IPS-NIHi11 (cell line): Measurements from ENCODE around the gene DMD.

Experiments used
- DNase-seq: peaks from one replicate; pipeline ENCODE4 v3.0.0; 2012; ENCODE audit warnings: mixed read lengths, low spot score

The DMD gene

DNA sequence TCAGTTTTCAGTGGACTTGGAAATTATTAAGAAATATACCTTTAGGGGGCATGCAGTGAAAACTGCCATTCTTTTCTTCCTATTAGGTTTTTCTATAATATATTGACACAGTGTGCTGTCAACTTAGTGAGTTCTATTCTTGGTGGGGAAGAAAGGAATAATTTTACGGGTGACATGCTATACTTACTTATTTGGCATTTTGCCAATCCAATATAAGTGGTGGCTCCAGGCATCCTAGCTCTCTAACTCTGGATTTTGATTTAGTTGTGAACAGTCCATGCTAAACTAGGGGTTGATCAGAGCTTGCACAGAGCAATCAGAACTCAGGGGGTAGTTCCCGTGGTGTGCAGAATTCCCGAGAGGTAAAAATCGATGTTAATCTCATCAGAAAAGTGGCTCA is 1861.8 kb downstream of the DMD start:
- no peak for DNase-seq

DNA sequence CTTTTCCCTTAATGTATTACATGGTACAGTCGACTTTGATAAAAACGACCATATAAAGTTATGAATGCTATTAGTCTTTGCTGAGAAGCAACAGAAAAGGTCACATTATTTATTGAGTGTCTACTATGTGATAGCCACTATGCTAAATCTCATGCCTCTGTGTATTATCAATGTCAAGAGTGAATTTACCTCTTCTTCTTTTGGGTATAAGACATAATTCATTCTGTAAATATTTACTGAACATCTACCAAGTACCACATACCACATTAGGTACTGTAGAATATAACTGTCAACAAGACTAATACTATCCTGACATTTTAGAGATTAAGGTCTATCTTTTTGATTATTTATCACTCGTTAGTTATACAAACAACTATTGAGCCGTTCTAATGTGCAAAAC is 1870.8 kb downstream of the DMD start:
- no peak for DNase-seq

DNA sequence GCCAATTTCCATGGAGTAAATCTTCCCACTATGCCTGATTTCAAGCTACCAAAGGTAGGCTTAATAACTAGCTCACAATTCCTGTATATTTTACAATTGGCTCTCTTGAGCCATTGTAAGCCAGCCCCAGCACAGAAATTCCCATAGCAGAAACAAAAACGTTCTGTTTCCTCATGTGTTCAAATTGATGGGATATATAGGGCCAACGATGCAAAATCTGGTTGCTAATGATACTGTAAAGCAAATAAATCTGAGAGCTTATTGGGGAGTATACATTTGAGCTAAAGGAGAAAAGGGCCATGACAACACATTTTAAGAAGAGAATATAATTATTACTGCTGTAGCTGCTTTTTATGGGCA is 1872.4 kb downstream of the DMD start:
- no peak for DNase-seq

DNA sequence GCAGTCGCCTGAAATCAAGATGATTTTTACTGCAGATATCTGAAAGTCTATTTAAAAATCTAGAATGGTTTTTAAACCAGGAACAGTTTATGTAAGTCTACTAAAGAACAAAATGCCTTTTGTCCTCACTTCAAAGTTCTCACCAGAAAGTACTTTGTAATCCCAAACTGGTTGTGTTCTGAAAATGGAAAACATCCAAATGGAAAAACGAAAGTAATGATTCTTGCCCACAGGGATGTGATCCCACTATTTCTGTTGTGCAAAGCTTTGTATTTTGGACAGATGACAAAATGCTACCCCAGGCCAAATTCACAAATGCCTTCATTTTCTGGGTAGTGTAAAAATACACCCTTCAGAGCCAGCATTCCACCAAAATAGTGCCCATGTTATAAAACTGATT is 1874.0 kb downstream of the DMD start:
- DNase-seq = no peak

DNA sequence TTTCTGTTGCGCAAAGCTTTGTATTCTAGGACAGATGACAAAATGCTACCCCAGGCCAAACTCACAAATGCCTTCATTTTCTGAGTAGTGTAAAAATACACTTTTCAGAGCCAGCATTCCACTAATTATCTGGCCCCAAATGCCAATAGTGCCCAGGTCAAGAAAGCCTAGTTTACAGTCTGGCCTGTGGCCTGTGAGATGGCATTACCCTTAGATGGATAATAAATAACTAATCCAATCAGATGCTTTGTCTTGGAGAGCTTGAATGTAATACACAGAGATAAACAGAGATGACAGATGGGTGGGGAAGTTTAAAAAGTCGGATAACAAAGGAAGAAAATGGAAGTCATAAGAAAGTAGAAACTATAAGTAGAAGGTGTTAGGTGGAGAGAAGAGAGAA is 1874.9 kb downstream of the DMD start:
- no peak for DNase-seq

DNA sequence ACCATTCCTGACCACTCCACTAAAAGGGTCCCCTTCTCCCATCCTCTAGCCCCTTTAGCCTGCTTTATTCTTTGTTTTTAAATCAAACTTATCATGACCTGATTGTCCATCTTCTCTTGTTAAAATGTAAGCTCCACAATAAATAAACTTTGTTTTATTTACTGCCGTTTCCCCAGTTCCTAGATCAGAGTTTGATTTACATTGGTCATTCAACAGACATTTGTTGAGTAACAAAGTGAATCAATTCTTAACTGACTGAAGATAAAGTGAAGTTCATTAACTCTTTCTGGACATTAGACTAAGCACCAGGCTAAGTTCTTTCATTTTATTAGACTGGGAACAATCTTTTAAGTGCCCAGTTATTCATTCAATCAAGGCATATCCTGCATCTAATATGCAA is 1876.4 kb downstream of the DMD start:
- no peak for DNase-seq

DNA sequence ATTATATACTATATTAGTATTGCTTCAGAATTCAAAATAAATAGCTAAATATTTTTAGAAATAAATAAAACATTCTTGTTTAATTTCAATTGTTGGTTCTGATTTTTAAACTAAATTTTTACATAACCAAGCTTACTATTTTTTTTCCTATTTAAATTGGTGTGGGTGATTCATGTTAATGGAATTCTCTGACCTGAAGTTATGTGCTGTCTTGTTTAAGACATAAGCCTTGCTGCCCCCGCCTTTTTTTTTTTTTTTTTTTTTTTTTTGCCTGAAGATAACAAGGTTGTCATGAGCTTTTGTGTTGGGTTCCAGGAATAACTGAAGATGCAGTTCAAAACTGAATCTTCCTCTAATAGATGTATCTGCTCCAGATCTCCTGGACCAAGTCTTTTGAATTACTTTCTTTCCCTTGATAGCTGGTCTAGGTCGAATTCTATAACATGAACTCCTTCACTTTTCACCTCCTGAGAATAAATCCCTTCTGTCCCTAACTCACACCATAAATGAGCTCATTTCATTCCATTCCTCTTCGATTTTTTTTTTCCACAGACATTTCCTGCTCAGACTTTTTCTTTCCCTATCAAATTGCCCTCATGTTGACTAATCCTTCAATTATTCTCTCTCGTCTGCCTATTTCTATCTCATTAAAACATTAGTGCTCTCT is 1878.1 kb downstream of the DMD start:
- DNase-seq = no peak

DNA sequence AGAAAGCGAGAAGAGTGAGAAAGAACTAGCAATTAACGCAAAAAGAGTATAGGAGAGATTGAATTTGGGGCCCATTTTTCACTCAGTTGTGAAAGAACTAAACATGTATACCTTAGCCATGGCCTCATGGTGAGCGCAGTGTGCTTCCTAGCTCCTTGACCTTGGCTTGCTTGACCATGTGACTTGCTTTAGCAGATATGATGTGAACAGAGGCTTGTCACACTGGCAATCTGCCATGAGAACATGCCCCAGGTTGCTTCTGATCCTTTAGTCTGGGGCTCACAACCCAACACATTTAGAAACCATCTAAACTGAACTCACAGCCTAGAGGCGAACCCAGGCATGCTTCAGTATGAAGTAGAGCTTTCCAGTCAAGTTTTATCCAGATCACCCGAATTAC is 1879.4 kb downstream of the DMD start:
- no peak for DNase-seq

DNA sequence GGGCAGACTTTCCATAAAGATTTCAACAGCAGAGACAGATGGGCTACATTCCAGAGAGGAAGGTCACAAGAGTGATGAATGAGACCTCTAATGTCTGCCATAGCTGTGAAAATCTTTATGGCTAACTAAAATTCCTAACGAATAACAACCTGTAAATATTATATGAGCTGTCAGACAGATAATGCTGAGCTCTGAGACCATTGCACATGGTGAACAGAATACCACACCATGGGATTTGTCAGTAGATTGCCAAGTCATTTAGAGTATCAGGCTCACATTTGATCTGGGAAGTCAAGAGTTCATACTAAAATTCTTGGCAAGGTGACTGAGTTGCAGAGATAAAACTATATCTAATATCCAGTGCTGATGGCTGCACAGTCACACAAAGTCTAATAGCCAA is 1880.3 kb downstream of the DMD start:
- DNase-seq = no peak

DNA sequence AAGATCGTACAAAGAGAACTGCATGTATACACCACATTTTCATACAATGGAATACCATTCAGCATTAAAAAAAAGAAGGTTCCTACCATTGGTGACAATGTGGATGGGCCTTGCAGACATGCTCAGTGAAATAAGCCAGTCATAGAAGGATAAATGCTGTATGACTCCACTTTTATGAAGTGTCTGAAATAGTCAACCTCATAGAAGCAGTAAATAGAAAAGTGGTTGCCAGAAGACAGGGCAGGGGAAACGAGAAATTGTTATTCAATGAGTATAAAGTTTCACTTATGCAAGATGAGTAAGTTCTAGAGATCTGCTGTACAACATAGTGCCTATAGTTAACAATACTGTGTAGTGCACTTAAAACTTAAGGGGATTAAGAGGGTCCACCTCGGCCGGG is 1882.1 kb downstream of the DMD start:
- no peak for DNase-seq

DNA sequence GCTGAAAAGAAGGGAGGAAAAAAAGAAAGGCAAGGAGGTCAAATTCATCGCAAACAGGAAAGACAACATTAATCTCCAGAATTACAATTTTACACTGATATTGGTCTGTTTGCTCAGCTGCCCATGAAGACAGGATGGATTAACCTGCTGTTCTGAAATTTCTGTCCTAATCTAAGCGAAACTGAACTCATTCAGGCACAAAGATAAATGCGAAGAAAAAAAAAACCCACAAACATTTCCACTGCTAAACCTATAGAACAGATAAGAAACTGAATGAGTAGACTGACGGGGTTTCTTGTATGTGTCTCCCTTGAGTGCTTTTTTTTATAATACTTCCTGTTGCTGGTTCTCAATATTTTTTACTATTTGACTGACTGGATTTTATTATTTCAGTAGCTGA is 1887.7 kb downstream of the DMD start:
- DNase-seq = no peak

DNA sequence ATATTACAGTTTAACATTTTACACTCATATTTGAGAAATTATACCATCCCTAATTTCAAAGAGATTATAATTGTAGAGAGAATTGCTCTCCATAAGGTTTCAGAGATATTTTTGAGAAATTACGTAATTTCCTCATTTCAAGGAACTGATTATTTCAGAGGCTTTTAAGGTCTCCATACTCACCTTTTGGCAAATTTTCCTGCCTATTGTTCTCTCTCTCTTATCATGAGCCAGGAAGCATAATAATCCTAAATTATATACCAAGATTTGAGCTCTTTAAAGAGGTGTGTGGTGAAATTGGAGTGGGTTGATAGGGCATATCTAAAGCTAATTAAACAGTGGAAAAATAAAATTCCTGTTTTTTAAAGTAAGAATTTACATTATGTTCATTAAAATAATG is 1890.6 kb downstream of the DMD start:
- DNase-seq = no peak

DNA sequence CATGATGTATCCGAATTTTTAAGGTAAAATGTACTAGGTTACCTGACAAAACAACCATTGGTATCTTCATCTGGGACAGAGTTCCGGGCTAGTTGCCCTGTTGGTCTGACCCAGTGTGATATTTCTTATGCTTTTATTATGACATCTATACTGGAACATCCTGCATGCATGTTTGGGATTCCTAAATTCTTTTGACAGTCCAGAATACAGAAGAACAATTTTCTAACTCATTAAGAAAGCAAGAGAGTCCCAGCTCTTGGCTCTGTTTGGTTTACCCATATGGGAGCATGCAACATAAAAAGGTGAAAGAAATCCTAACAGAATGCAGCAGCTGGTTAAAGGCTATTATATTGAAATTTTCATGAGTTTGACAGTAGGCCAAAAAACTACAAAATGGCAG is 1891.8 kb downstream of the DMD start:
- DNase-seq = no peak

DNA sequence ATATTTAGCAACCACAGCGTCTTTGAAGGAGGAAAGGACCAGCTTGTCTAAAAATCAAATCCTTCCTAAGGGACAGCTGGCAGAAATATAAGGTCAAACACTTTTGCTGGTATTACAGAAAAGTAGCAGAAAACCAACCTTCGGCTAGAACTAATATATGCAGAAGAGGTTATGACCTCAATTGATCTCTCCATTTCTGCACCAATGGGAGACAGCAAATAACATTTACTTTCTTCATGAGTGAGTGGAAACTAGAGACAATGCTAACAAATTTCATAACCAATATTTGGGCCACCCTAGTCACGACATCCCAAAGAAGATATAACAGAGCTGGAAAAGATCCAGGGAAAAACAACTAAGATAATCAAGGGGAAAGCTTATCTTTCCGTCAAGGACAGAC is 1892.5 kb downstream of the DMD start:
- no peak for DNase-seq

DNA sequence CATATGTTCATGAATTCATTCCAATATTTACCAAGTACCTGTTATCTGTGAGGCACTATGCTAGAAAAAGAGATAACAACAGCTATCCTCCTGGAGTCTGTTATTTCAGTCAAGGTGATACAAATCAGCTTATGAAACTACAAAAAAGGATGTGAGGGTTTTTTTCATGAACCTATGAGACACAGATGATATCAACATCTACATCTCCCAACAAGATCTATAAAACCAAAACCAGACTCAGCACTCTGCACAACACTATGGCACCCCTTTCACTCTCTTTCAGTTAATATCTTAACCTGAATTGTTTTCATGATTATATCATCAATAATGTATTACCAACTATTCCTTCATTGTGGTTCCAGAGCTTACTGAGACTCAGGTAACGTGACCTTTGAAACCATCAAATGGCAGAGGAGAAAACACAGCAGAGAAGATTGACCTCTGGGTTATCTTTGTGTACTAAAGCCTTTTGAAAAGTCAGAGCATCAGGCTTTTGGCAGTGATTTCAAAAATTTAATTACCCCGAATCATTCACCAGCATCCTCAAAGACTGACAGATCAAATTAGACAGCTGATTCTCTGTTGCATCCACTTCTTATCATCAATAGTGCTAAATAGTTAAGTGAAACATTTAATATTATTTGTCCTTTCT is 1894.9 kb downstream of the DMD start:
- no peak for DNase-seq

DNA sequence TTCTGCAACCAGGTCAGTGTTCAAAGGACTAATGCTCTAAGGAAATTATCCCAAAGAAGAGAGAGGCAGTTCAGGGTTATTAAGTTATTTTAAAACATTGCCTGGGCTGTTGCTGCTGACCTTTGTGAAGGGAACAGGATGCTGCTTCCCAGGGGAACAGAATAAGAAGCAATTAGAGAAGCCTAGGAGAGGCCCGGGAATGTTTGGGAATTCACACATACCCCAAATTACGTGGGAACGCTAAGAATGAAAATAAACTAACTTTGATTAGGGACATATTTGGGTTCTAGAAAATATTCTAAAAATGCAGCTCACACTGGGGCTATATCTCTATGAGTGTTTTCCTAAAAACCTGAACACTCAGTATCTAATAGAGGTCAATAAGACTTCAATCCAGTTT is 1896.4 kb downstream of the DMD start:
- DNase-seq = no peak

DNA sequence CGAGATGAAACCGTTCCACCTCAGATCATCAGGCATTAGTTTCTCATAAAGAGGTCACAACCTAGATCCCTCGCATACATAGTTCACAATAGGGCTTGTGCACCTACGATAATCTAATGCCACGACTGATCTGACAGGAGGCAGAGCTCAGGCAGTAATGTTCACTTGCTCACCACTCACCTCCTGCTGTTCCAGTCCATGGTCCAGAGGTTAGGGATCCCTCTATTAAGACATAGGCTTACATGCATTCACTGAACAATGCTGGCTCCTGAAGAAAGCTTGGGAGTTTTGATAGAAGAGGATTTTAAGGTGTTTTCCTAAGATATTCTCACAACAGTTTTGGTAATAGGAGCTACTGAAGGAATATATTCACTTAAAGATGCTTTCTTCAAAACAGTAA is 1903.4 kb downstream of the DMD start:
- no peak for DNase-seq

DNA sequence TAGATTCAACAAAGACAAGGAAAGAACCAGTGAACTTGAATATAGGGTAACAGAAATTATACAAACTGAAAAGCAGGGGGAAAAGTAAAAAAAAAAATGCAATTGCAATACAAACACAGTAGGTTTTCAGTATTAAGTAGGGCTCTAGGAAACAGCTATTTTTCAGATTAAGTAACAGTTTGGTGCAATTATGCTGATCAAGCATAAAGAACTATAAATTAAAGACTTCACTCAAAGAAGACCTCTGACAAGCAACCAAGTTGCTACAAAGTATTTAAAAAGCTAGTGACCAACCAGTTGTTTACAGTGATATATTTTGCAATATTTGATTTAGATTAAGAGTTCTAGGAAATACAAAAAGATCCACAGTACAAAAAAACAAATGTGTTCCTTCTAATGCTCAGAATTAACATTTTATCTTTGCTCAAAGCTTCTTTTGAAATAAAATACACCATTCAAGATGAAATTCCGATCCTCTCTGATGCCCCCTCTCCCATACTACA is 1908.7 kb downstream of the DMD start:
- DNase-seq = no peak

DNA sequence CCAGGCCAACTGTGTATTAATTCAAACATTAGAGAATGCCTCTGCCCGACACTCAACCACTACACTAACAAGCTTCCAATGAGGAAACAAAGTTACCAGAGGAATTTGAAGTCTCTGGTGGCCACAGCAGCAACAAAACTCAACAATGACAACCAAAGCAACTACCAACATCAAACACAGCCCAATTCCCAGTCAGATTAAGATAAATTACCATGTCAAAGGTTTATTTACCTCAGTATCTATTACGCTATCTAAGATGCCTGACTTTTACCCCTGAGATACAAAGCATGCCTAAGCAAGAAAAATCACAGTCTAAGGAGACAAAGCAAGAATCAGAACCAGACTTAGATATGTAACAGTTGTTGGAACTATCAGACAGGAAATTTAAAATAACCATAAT is 1909.4 kb downstream of the DMD start:
- no peak for DNase-seq

DNA sequence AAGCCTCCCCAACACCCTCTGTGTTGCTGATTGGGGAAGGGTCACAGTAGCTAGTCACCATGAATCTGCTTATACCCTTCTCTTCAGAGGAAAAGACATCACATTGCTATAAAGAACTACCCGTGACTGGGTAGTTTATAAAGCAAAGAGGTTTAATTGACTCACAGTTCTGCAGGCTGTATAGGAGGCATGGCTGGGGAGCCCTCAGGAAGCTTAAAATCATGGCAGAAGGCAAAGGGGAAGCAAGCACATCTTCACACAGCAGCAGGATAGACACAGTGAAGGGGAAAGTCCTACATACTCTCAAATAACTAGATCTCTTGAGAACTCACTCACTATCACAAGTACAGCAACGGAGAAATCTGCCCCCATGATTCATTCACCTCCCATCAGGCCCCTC is 1910.1 kb downstream of the DMD start:
- no peak for DNase-seq

DNA sequence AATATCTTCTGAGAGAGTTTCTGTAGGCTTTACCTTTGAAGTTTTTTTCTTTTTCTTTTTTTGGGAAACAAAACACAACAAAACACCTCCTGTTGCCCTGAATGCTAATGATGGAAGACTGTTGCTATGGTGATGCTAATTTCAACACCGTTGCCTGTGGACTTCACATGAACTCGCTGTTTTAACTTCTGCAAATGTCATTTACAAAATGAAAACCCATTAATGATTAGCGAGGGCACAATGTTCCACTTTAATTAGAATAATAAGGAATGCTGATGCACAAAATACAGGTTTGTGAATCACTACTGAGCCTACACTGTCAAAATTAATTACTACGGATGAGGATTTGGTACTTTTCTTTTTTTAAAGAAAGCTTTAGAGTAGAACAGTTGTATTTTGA is 1912.4 kb downstream of the DMD start:
- peak; percentile 14 for DNase-seq

DNA sequence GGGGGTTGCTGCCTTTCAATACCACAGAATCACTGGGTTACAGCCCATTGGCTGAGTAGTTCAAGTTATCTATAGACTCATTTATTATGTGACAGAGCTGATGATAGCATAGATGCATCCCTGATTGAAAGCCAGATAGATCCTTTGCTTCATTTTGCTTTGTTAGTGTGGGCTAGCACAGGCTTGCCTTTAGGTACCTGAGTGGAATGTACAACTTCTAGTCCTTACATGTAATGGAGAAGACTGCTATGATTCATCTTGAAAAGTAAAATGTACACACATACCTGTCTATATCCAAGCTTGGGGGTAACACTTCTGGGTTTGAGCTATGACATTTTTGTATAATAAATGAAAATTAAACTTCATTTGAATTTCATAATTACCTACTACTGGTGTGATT is 1913.5 kb downstream of the DMD start:
- DNase-seq = no peak

DNA sequence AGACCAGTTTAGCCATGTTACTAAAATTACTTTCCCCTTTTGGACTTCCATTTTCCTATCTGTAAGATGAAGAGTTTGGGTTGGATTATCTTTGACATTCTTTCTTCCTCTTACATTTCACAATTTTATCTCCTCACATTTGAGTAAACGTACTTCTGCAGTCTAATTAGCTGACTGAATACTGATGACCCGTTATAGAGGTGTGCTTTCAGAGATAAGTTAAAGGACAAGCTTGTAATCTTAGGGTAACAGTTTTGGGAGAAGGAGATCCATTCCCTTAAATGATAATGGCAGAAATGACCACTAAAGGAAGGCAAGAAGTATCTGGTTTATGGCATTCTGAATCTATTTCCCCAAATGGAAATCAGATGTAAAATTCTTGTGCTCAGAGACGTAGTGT is 1916.9 kb downstream of the DMD start:
- no peak for DNase-seq

DNA sequence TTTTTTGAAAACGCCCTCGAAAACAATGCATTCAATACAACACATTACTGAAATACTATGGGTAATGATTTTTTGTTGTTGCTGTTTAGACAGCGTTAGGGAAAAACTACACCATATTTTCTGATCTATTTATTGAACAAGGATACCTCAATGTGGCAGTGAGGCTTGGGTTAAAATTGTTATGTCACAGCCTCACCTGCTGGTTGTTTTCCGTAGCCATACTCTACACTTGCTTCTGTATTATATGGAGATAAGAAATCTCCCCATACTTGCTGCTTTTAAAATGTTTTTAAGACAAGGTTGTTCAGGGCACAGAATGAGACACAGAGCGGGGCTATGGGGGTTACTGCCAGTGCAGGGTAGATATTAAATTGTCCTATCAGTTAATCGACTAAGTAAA is 1917.9 kb downstream of the DMD start:
- no peak for DNase-seq
